Kidney epithelial cell (primary cell): ENCODE measurements around the gene FOXD1. TPM values are rescaled to one million over a fixed set of nuclear protein-coding genes. Genes with fewer than 3 reads are reported as not detected.

Experiments used
- DNase-seq: peaks from one replicate; pipeline ENCODE4 v3.0.0-alpha.2; 2010; ENCODE audit warnings: low read depth
- H3K27me3 ChIP-seq: 2 replicates; pipeline ENCODE4 v1.6.0; 2011; ENCODE audit warnings: low read length; ENCODE audit not compliant: control insufficient read depth, insufficient read depth
- H3K36me3 ChIP-seq: 2 replicates; pipeline ENCODE4 v1.5.1; 2011; ENCODE audit warnings: low read length; ENCODE audit not compliant: control insufficient read depth, insufficient read depth
- H3K4me3 ChIP-seq: 2 replicates; pipeline ENCODE4 v1.5.1; 2011; ENCODE audit warnings: low read depth, mild to moderate bottlenecking, control low read depth, low read length
- total RNA-seq: library from RNA; depleted of rRNA; stranded (reverse); fragments of >200 nt; gene quantifications from 2 replicates; pipeline ENCODE4 v1.2.3, GENCODE V29; 2015
- TF ChIP-seq, protein P1 (sequence below): IDR thresholded peaks from 2 replicates; pipeline ENCODE4 v1.5.1; 2011; ENCODE audit warnings: mild to moderate bottlenecking, moderate library complexity, low read length, control low read depth, inconsistent platforms; ENCODE audit not compliant: insufficient read depth, poor library complexity, severe bottlenecking

The FOXD1 gene
- total RNA-seq, 1 donor from 2014 or later = 14.7 TPM

DNA sequence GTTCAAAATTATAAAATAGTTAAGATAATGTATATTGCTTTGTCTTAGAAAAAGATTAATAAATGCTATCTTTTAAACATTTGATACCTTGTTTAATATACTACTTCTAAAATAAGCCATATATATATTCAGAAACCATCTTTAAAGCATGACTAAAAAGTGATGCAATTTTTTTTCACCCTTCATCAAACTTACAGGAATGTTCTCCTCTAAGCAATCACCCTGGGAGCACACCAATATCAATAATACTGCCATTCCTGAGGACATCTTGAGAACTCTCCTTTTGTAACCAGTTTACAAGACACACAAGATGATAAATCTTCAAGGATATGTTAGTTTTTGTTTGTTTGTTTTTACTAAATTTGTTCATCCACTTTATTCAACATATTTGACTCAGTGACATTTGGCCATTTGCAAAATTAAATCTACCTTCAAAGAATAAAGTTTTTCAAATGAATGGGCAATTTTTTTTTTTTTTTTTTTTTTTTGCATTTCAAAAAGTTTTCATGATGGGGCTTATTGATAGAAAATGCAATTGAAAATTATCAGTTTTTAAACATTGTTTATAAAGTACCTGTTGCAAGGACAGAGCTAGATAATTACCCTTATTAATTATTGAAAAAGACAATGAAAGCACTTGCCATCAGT lies 17.2 kb downstream of the FOXD1 start:
- DNase-seq = no peak

DNA sequence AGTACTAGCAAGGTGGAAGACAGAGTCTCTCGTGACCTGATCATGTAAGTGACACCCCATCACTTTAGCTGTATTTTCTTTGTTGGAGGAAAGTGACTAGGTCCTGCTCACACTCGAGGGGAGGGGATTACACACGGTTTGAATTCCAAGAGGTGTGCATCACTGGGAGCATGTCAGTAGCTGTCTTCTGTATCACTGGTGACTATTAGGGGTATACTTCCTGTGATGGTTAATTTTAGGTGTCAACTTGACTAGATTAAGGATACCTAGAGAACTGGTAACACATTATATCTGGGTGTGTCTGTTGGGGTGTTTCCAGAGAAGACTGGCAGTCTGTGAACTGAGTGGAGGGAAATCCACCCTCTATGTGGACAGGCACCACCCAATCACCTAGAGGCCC lies 22.5 kb downstream of the FOXD1 start:
- DNase-seq = no peak
- Histone ChIP-seq H3K36me3 (no peaks in the 10 kb centered on the region), H3K4me3 (no peak overlapping the region), H3K27me3 (no peaks in the 10 kb centered on the region)
- TF ChIP-seq, protein P1, sequence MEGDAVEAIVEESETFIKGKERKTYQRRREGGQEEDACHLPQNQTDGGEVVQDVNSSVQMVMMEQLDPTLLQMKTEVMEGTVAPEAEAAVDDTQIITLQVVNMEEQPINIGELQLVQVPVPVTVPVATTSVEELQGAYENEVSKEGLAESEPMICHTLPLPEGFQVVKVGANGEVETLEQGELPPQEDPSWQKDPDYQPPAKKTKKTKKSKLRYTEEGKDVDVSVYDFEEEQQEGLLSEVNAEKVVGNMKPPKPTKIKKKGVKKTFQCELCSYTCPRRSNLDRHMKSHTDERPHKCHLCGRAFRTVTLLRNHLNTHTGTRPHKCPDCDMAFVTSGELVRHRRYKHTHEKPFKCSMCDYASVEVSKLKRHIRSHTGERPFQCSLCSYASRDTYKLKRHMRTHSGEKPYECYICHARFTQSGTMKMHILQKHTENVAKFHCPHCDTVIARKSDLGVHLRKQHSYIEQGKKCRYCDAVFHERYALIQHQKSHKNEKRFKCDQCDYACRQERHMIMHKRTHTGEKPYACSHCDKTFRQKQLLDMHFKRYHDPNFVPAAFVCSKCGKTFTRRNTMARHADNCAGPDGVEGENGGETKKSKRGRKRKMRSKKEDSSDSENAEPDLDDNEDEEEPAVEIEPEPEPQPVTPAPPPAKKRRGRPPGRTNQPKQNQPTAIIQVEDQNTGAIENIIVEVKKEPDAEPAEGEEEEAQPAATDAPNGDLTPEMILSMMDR = no peak

More for the DNA sequence above, 17.2 kb downstream of the FOXD1 start:
- no peak overlapping the region for H3K4me3 ChIP-seq
- TF ChIP-seq, protein P1 = no peak
- no peaks in the 10 kb centered on the region for H3K27me3 ChIP-seq
- H3K36me3 ChIP-seq = no peaks in the 10 kb centered on the region

DNA sequence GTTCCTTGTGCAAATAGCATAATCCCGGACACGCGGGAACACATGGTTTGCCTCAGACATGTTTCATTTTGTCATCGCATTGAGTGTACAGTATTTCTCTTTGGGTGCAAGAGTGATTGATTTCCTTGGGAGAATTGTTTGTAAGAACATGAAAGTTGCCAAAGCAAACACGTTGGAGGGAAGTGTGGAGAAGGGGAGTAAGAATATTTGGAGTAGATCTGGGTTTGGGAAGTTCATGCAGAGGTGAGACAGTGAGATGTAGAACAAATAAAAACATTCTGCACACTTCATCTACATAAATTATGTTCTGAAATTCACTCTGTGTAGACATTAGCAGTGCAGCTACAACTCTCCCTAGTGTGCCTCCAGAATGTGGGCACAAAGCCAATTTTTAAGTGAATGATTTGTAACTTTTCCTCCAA lies 24.0 kb downstream of the FOXD1 start:
- Histone ChIP-seq H3K4me3 (no peak overlapping the region), H3K27me3 (peaks cover 2% of the 10 kb centered on the region), H3K36me3 (no peaks in the 10 kb centered on the region)
- TF ChIP-seq, protein P1 = no peak
- DNase-seq = no peak

DNA sequence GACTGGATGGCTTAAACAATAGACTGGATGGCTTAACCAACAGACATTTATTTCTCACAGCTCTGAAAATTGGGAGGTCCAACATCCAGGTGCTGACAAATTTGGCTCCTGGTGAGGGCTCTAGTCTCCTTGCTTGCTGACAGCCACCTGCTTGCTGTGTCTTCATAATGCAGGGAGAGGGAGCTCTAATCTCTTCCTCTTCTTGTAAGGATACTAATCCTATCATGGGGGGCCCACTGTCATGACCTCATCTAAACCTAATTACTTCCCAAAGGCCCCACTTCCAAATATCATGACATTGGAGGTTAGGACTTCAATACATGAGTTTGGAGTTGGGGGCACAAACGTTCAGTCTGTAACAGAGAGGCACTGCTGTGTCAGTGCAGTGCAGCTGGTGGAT lies 26.4 kb downstream of the FOXD1 start:
- Histone ChIP-seq H3K4me3 (no peak overlapping the region), H3K27me3 (peaks cover 2% of the 10 kb centered on the region), H3K36me3 (no peaks in the 10 kb centered on the region)
- TF ChIP-seq, protein P1 = peak; percentile 2
- no peak for DNase-seq

DNA sequence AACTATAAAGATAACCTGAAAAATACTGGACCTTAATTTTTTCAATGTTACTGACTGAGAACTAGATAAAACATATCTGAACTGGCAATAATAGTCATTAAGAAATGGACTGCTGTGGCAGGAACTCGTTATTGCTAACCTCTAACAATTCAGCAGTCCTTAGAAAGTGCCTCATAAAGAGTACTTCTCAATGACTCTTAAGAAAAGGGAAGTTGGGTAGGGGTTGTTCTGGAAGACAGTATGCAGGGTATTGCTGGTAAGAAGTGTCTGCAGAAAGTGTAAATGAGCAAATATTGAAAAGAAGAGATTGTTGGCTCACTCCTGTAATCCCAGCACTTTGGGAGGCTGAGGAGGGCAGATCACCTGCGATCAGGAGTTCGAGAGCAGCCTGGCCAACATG lies 27.9 kb downstream of the FOXD1 start:
- TF ChIP-seq, protein P1 = no peak
- DNase-seq = no peak
- H3K36me3 ChIP-seq = no peaks in the 10 kb centered on the region
- H3K4me3 ChIP-seq = no peak overlapping the region
- H3K27me3 ChIP-seq = peaks cover 2% of the 10 kb centered on the region
